Fibroblast of skin of left biceps (primary cell): ENCODE results near the gene PLCG2.
"Not testable (repeated sequence)": the region's sequence is repeated elsewhere in the genome, so short reads cannot be mapped to it uniquely, and the experiment has no call there.

Experiments
- DNase-seq, 2 experiments: peaks; one replicate each; pipeline ENCODE4 v3.0.0-alpha.2; 2013; ENCODE audit warnings: low read depth in 2 of 2

Gene PLCG2

DNA sequence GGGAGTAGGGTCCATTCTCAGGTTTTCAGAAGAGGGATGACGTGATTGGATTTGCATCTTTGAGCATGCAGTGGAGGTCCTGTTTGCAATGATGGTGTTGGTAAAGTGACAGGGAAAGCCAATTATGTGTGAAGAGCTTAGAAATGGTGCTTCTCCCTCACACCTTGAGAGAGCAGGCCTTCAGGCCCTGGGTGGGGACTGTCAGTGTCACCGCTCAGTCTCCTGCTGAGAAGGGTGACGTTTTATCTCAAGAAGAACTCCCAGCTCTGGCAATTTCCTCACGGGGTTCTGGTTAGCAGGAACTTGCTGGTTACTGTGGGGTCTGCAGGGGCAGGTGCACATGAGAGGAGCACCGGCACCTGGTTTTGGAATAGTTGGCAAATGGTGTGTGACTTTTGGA lies 11.2 kb downstream of the PLCG2 start:
- DNase-seq: no peak

DNA sequence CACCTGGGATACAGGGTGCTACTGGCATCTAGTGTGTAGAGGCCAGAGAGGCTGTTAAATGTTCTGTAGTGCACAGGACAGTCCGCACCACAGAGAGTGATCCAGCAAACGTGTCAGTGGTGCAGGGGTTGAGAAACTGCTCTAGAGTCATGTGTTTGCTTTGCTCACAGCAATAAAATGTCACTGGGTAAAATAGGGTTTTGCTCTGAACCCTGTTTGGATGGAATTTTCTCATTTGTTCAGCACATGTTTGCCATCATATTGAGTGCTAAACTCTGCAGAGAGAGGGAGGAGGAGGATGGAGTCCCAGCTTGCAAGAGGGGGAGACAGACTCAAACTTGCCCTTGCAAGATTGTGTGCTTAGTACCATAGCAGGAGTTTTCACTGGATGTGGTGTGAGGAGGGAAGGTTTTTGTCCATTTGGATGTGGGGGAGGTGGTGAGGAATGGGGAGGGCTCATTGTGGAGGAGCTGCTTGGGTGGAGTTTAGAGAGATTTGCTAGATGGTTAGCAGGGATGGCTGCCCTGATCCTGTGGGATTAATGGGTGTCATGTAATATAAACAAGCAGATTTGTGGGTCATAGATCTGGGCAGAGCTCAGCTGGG lies 11.8 kb downstream of the PLCG2 start:
- no peak for DNase-seq

DNA sequence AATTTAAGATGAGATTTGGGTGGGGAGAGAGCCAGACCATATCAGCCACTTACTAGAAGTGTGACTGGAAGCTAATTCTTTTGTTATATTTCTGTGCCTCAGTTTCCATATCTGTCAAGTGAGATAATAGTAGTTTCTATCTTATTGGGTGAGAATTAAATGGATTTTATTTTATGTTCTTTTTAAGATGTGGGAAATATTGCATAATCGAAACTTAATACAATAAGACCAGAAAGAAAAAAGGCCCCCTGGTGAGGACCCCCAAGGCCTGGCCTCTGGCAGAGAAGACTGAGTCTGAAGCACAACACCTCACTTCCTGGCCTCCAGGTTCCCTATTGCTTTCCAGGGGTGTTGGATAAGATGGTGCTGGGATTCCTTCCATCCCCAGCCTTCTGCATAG lies 13.7 kb downstream of the PLCG2 start:
- no peak for DNase-seq

DNA sequence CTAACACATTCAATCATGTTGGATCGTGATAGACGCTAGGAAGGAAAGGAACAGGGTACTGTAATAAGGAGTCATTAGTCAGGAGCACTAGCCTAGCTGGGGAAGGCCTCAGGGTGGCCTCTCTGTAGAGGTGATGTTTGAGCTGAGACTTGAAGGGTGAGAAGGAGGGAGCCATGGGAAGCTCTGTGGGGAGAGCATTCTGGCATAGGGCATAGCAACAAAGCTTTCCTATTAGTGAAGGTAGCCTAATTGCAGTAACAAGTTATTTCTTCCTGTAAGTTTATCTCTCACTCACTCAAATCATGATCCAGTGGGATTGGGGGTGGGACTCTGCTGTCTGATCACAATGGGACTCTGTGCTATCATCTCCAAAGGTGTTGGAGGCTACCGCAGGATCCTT lies 16.1 kb downstream of the PLCG2 start:
- no peak for DNase-seq

DNA sequence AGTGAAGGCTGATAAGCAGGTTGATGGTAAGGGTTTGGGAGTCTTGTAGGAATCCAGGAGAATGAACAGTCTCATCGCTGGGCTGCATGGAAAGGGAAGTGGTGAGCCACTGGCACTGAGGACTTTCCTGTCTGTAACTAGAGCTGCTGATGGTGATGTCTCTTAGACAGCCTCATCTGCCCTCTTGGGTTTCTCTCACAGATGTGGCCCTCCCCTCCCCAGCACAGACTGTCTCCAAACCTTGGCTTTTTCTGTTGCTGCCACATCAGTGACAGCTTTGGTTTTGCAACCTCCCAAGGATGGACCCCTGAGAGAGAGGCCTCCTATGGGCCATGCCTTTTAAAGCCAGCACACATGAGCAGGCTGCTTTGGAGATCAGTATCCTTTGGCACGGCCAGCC lies 16.9 kb downstream of the PLCG2 start:
- DNase-seq: no peak

DNA sequence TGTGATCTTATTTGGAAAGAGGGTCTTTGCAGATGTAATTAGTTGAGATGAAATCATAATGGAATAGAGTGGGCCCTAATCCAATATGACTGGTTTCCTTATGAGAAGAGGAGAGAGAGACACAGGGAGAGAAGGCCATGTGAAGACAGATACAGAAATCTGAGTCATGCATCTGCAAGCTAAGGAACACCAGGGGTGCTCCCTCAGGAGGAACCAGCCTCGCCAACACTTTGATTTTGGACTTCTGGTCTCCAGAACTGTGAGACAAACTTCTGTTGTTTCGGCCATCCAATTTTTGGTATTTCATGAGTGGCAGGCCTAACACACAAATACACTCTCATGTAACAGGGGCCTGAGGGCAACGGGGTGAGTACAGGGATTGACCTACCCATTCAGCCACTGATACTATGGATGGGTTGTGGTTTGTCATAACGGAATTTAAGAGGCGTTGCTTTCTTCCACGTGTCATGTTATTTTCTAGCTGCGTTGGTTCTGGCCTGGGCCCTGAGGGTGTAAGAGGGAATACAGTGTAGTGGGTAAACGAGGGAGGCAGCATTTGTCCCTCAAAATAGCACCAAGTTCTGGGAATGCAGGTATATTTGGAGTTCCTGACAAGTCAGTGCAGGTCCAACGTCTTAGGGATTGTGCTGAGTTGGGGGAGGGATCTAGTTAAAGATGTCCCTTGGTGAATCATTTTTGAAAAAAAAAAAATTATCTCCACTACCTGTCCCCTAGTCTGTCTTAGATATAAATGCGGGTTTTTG lies 17.7 kb downstream of the PLCG2 start:
- no peak for DNase-seq

DNA sequence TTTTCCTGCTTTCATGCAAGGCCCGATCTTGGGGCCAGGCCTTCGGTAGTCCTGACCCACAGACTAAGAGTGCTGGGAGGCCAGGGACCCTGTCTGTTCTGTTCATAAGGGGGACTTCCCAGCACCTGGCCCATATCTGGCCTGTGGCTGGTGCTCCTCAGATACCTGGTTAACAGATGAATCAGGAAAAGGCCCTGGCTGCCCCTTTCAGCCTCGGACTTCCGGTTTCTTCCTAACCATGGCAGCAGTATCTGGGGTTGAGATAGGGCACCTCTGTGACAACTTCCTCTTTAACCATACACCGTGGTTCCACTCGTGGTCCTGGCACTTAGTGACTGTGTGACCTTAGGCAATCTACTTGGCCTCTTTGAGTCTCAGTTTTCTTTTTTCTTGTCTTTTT lies 18.4 kb downstream of the PLCG2 start:
- DNase-seq: no peak

DNA sequence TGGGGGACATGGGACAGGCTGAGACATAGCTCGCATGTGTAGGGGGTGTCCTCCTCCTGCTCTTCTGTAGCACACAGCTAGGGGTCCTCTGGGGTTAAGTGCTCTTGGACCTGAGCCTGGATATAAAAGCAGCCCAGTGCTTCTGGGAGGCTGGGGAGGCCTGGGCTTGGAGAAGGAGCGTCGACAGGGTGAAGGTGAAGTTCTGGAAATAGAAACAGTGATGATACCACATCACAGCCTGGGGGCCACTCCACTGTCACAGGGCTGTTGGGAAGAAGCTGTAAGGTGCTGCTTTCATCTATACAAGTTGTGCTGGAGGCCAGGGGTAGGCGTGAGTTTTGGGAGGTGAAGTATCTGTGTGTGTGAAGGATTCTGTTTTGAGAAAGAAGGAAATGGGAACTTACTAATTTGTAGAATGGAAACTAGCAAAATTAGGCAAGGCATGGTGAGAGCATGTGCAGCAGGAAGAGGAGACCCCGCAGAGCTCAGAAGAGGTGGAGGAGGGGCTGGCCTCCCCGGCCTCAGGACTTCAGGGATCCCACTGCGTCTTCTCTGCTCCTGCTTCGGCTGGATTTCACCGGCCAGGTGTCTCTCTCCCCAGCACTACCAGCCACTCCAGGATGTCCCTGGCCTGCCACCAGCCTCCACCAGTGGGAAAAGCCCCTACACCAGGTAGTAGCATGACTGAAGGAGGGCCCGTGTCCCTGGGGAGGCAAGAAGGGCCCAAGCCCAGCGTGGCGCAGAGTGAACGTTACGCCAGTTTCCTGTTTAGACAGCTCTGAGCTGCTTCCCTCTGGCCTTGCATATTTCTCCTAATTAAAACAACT lies 19.4 kb downstream of the PLCG2 start:
- no peak for DNase-seq

DNA sequence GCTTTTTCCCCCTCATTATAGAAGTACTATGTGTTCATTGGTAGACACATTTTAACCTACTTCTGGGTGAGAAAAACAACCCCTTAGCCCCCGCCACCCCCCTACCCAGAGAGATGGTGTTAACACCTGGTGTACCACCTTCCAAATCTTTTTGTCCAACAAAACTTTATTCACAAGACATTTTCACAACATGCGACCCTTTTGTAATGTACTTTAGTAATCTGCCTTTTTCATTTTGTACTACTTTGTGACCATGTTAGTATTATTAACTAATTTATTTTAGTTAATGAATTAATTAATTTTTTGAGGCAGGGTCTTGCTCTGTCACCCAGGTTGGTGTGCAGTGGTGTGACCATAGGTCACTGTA lies 20.0 kb downstream of the PLCG2 start:
- no peak for DNase-seq

DNA sequence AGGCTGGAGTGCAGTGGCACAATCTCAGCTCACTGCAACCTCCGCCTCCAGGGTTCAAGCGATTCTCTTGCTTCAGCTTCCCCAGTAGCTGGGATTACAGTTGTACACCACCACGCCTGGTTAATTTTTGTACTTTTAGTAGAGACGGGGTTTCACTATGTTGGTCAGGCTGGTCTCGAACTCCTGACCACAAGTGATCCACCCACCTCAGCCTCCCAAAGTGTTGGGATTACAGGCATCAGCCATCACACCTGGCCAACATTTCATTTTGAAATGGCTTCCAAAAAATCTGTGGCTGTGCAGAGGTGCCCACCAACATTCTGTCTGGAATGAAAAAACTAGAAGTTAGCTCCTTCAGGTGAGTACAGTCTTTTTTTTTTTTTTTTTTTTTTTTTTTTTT lies 22.6 kb downstream of the PLCG2 start:
- not testable (repeated sequence) for DNase-seq

DNA sequence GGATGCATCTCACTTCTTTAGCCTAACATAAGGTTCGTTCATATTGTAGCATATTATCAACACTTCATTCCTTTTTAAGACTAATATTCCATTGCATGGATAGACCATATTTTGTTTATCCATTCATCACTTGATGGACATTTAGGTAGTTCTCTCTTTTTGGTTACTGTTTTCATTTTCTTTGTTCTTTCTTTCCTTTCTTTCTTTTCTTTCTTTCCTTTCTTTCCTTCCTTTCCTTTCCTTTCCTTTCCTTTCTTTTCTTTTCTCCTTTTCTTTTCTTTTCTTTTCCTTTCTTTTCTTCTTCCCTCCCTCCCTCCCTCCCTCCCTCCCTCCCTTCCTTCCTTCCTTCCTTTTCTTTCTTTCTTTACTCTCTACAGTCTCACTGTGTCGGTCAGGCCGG lies 24.2 kb downstream of the PLCG2 start:
- no peak for DNase-seq

DNA sequence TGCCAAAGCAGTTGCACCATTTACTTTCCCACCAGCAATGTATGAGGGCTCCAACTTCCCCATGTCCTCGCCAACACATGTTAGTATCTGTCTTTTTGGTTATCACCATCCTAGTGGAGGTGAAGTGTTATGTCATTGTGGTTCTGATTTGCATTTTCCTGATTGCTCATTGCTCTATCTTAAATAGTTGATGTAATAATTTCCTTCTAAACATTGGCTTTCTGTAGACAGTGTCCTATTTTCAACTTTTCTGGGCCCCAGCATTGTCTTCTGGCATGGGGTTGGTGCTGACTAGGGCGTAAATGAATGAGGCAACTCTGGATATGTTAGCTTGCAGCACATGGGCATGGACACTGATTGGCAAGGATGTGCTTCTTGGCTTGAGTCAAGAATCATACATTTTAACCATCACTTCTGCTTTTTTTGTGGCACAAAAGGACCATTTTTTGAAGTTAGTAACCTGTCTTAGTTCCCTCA lies 25.1 kb downstream of the PLCG2 start:
- no peak for DNase-seq

DNA sequence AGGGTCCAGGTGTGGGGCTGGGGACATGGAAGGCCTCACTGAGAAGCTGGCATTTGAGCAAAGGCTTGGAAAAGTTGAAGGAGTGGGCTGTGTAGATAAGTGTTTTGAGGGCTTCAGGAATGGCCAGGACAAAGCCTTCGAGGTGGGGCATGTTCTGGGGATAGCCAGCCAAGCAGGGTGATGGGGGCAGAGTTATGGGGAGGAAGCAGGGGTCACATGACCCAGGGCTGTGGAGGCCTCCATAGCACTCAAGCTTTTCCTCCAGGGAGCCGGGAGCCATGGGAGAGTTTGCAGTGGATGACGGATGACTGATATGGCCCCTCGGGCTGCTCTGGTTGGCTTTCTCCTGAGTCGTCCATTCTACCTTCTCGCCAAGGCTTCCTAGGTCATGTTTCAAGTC lies 27.6 kb downstream of the PLCG2 start:
- no peak for DNase-seq

DNA sequence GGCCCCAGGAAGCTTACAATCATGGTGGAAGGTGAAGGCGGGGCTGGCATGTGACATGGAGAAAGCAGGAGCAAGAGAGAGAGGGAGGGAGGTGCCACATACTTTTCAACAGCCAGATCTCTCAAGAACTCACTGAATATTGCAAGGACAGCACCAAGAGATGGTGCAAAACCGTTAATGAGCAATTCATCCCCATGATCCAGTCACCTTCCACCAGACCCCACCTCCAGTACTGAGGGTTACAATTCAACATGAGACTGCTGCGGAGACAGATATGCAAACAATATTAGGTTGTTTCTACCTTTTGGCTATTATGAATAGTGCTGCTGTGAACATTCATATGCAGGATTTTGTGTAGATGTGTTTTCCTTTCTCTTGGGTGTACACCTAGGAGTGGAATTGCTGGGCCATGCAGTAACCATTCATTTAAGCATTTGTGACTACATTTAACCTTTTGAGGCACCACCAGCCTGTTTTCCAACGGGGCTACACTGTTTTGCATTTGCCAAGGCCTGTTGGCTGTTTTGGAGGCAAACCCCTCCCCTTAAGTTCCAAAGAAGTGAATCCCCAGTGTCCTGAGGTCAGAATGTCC lies 28.8 kb downstream of the PLCG2 start:
- DNase-seq: no peak

DNA sequence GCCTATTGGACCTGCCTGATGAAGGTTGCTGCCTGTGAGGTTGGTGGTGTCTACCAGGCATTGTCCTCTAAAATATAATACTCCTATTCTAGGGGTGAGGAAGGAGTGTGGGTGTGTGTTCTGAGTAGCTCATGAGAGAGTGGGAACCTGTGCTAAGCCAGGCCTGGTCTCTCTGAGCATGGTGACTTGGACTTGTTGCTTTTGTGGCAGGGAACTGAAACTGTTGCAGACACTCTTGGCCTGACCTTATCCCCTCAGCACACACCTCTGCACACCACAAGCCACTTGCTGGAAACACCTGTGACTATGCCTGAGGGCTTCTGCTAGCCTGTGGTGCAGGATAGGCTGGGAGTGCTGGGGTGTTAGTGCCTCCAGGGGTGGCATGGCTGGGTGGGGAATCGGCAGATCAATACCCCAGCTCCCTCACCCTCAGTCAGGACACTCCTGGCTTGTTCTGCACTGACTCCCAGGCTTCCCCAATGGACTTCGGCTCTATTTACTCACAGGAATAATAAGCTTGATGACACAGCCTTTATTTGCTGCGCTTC lies 29.9 kb downstream of the PLCG2 start:
- DNase-seq: no peak

DNA sequence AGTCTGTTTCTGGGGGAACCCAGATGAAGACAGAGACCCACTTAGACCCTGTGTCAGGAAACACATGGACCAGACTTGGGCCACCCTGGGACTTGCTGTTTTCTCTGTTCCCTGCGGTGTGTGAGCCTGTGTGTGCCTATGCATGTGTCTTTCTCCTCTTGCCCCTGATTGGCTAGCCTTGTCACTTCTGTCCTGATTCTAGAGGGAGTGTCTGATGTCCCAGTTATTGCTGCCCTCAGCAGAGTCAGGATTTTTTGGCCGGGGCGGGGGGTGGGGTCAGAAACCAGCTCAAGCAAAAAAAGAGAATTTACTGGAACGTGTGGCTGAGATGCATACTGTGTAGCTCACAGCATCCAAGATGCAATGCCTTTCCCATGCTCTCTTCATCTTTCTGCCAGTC lies 30.5 kb downstream of the PLCG2 start:
- no peak for DNase-seq

DNA sequence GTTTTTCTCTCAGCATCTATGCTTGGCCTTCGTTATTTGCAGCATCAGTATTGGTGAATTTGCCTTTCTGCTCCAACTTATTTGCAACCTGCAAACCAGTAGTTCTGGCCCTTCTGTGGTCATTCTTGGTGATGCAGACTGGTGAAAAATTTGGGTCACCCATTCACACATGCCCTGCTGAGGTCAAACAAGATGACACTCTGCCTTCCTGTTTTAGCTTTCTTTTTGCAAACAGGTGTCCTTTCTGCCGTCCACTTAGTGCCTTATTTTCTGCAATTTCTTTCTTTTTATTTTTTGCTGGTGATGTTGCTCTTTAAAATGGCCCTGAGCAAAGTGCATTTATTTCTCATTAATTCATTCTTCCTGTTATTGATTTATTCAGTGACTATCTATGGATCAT lies 31.3 kb downstream of the PLCG2 start:
- no peak for DNase-seq

DNA sequence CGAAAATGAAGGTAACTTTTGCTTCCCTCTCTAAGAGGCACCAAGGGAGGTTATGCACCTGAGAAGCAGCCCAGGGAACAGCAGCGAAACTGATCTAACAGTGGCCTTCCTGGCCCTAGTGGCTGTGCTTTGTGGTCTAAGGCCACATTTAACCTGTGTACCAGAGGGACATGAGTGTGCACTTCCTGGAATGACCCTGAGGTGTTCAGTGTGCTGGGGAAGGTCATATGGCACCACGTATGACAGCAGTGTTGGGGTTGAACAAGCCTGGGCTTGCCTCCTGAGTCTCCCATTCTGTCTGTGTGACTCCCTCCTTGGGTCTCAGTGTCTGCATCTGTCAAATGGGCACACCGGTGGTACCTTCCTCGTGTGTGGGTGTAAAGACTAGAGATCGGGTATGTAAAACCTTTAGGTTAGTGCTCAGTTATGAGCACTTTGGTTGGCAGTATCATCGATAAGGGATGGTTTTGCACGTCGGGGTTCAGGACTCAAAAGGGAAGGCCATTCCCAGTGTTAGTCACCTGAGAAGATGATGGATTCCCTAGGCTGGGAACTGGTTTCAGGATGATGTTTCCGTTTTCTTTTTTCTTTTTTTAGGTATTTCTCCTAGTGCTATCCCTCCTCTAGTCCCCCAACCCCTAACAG lies 31.9 kb downstream of the PLCG2 start:
- no peak for DNase-seq

DNA sequence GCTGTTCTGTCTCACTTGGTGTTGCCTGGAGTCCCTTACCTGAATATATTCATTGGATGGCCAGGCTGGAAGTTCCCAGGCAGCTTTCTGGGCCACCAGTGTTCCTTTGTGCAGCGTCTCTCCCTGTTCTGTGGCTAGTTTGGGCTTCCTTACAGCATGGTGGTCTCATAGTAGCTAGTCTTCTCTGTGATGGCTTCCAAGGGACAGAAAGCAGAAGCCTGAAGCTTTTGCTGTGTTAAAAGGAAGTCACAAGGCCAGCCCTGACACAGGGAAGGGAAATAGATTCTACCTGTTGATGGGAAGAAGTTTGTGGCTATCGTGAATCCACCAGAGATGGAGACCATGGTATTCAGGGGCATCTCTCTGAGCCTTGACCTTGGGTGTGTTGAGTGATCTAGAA lies 34.6 kb downstream of the PLCG2 start:
- DNase-seq: no peak

DNA sequence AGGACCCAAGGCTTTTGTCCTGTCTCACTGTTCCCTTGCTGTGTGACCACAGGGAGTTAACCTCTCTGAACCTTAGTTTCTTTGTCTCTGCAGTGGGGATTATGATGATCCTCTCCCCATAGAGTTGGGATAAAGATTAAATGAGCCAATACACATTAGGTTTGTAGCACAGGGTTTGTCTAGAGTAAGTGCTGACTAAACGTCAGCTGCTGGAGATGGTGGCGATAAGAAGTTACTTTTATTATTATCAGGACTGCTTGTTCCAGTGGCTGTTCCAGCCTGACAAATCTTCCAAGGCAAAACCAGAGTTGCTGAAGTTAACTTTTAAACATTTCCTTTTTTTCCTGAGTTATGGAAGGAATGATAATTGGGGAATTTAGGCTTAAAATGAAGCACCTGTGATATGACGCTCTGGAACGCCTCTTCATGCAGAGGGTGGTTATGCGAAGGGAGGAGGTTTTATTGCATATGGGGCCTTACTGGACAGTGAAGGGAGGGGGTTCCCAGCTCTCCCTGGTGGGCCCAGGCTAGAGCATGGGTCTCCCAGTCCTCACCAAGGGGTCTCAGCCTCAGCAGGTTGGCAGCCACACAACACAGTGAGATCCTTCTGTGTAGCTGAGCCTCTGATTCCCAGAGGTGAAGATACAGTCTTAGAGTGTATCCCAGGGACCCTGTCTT lies 35.8 kb downstream of the PLCG2 start:
- DNase-seq: no peak

DNA sequence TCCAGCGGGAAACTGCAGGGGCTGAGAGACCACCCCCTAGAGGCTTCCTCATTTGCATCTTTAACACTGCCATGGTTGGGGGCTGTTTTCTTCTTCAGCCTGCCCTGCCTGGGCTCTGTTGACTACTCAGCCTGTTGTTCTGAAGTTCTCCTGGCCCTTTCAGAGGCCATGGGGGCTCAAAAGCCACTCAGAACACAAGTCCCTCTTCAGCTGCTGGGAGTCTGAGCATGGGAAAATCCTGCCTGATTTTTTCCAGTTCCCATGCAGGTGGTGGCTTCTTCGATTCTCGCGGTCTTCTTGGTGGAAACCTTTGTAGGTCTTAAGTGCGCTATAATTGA lies 36.3 kb downstream of the PLCG2 start:
- DNase-seq: no peak
